Lower lobe of right lung (tissue), 2 donors: Measurements from ENCODE around the gene STK32B. TPM values are rescaled to one million over a fixed set of nuclear protein-coding genes. Genes with fewer than 3 reads are reported as not detected.

Experiments
- ATAC-seq, 2 donors: fragments of 200-7000 bp; cut with Tn5 transposase; one replicate each; pipeline ENCODE4 v1.9.1; 2020 to 2022; ENCODE audit warnings: mild to moderate bottlenecking in 2 of 2, moderate library complexity in 2 of 2
- DNase-seq: peaks from one replicate; pipeline ENCODE4 v3.0.0-alpha.2; 2020
- H3K27ac ChIP-seq: fragments of 200-600 bp; one replicate; pipeline ENCODE4 v1.8.0; 2022
- H3K27me3 ChIP-seq: fragments of 200-600 bp; one replicate; pipeline ENCODE4 v1.8.0; 2022; ENCODE audit warnings: low read depth
- H3K36me3 ChIP-seq: fragments of 200-600 bp; one replicate; pipeline ENCODE4 v1.8.0; 2022; ENCODE audit warnings: mild to moderate bottlenecking
- H3K4me1 ChIP-seq: fragments of 200-600 bp; one replicate; pipeline ENCODE4 v1.8.0; 2022
- H3K4me3 ChIP-seq: fragments of 200-600 bp; one replicate; pipeline ENCODE4 v1.8.0; 2022; ENCODE audit warnings: mild to moderate bottlenecking
- H3K9me3 ChIP-seq: fragments of 200-600 bp; one replicate; pipeline ENCODE4 v1.8.0; 2022
- intact Hi-C: fragments of 100-400 bp; cut with DNase I; formaldehyde crosslinking; loops from one replicate; pipeline ENCODE4 v1.11.0; 2022
- total RNA-seq: library from RNA; stranded (reverse); fragmentation: NEBNext Ultra II Directional; extraction: Animal tissue kit (Norgen Biotek cat#: 25700); gene quantifications from one replicate; pipeline ENCODE4 v1.2.1, GENCODE V29; 2021
- TF ChIP-seq, protein P1 (sequence below): fragments of 200-600 bp; IDR thresholded peaks from one replicate; pipeline ENCODE4 v1.8.0; 2022; ENCODE audit warnings: antibody characterized with exemption, mild to moderate bottlenecking
- donor health status: DM: no; HTN: yes; CAD: no; lungs with severe emphysema.

STK32B gene
- total RNA-seq, 1 donor from 2014 or later, result 1.3 TPM

DNA sequence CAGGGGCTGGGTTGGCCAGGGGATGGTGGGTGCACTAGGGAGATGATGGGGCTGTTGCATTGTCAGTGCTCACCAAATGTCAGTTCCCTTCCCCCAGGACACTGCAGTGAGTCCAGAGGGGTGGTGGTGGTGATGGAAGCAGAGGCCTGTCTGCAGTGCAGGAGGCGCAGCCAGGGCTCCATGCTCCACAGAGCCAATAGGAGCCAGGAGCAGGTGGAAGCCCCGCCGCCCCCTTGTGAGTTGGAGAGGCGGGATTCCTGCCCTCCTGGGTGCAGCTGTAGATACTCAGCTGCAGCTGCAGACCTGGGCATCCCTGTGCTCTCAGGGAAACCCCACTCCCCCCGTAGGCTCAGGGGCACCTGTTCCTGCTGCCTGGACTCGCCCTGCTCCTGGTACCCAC lies 372.4 kb downstream of the STK32B start:
- DNase-seq (no peak), ATAC-seq (peak in 1 of 2 donors; percentile 34)
- intact Hi-C loops, result no loop called here
- Histone ChIP-seq H3K27me3 (no peaks in the 10 kb centered on the region), H3K36me3 (no peaks in the 10 kb centered on the region), H3K4me1 (no peaks in the 10 kb centered on the region), H3K27ac (no peak overlapping the region), H3K9me3 (no peaks in the 10 kb centered on the region), H3K4me3 (no peak overlapping the region)
- TF ChIP-seq, protein P1, sequence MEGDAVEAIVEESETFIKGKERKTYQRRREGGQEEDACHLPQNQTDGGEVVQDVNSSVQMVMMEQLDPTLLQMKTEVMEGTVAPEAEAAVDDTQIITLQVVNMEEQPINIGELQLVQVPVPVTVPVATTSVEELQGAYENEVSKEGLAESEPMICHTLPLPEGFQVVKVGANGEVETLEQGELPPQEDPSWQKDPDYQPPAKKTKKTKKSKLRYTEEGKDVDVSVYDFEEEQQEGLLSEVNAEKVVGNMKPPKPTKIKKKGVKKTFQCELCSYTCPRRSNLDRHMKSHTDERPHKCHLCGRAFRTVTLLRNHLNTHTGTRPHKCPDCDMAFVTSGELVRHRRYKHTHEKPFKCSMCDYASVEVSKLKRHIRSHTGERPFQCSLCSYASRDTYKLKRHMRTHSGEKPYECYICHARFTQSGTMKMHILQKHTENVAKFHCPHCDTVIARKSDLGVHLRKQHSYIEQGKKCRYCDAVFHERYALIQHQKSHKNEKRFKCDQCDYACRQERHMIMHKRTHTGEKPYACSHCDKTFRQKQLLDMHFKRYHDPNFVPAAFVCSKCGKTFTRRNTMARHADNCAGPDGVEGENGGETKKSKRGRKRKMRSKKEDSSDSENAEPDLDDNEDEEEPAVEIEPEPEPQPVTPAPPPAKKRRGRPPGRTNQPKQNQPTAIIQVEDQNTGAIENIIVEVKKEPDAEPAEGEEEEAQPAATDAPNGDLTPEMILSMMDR, result no peak

DNA sequence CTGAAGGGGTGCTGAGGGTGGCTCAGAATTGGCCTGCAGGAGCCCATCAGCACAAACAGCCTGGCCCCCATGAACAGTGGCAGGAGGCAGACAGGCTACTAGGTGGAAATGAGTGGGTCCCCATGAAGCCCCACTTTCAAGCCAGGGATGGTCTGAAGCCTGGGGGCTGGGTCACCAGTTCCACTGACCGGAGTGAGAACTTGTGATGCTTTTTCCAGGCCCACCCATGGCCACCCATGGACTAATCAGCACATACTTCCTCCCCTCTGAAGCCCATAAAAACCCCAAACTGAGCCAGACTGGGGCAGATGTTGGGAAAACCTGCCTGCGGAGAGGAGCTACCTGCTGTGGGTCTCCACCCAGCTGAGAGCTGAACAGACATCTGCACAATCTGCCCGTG lies 372.9 kb downstream of the STK32B start:
- Histone ChIP-seq H3K4me1 (no peaks in the 10 kb centered on the region), H3K4me3 (no peak overlapping the region), H3K27ac (no peak overlapping the region), H3K36me3 (no peaks in the 10 kb centered on the region), H3K9me3 (no peaks in the 10 kb centered on the region), H3K27me3 (no peaks in the 10 kb centered on the region)
- ATAC-seq, result no peak
- DNase-seq, result no peak
- TF ChIP-seq, protein P1, result no peak
- intact Hi-C loops, result no loop called here

DNA sequence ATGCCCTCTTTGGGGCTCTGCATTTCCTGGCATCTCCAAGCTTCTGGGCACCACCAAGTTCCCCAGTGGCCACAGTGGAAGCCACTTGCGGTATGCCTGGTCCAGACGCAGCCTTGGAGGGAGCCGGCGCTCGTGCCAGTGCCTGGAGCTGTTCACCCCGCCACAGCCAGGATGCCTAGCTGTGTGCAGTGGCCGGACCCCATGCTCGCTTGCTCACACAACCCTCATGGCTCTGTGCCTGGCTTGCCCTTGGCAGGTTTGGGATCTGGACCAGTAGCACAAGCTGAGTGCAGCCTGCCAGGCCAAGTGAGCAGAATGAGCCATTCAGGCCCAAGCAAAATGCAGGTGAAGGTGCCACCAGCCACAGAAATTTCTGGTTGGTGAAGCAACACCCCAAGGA lies 373.6 kb downstream of the STK32B start:
- H3K4me1 ChIP-seq, result no peaks in the 10 kb centered on the region
- DNase-seq, result no peak
- intact Hi-C loops, result no loop called here

DNA sequence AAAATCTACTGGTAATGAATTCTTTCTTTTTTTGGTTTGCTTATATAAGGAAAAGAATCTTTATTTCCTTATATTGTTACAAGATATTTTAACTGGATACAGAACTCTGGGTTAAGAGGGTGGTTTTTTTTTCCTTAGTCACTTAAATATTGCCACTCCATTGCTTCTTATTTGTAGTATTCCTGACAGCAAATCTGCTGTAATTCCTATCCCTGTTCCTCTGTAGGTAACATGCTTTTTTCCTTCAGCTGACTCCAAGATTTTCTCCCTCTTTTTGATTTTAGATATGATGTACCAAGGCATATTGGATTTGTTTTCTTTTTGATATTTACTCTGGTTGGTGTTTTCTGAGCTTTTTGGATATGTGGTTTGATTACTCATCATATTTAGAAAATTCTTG lies 378.5 kb downstream of the STK32B start:
- no peaks in the 10 kb centered on the region for H3K9me3 ChIP-seq
- TF ChIP-seq, protein P1, result no peak
- DNase-seq (no peak), ATAC-seq (no peak)
- no peak overlapping the region for H3K4me3 ChIP-seq
- H3K36me3 ChIP-seq, result no peaks in the 10 kb centered on the region
- intact Hi-C loops, result no loop called here
- no peak overlapping the region for H3K27ac ChIP-seq
- no peaks in the 10 kb centered on the region for H3K4me1 ChIP-seq
- no peaks in the 10 kb centered on the region for H3K27me3 ChIP-seq

More for the DNA sequence above, 373.6 kb downstream of the STK32B start:
- H3K27me3 ChIP-seq, result no peaks in the 10 kb centered on the region
- ATAC-seq, result peak in 1 of 2 donors; percentile 42
- H3K9me3 ChIP-seq, result no peaks in the 10 kb centered on the region
- H3K36me3 ChIP-seq, result no peaks in the 10 kb centered on the region
- H3K4me3 ChIP-seq, result no peak overlapping the region
- TF ChIP-seq, protein P1, result no peak
- H3K27ac ChIP-seq, result no peak overlapping the region

DNA sequence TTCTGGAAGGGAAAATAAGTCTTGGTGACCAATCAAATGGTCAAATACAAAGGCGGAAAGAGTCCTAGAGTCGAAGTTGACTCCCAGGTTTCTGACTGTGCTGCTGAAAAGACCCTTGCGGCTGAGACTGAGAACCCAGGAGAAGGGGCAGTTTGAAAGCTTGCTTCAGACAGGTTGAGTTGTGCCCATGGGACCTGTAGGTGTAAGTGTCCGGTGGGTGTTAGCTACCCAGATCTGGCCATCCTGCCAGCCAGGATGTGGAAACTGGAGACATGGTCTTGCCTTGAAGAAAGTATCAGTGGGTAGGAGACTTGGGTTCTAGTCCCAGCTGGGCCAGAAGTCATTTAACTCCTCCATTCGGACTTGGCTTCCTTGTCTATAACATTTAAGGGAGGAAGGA lies 381.9 kb downstream of the STK32B start:
- no peak for ATAC-seq
- H3K27ac ChIP-seq, result no peak overlapping the region

More for the DNA sequence above, 381.9 kb downstream of the STK32B start:
- no peaks in the 10 kb centered on the region for H3K9me3 ChIP-seq
- no peaks in the 10 kb centered on the region for H3K36me3 ChIP-seq
- H3K4me3 ChIP-seq, result no peak overlapping the region
- DNase-seq, result no peak
- TF ChIP-seq, protein P1, result no peak
- no peaks in the 10 kb centered on the region for H3K27me3 ChIP-seq
- H3K4me1 ChIP-seq, result no peaks in the 10 kb centered on the region
- intact Hi-C loops, result no loop called here
